Stimulated activated CD4-positive, alpha-beta T cell treated with anti-CD3 and anti-CD28 coated beads, Interleukin-4, amount 100 ng/mL, for 48 hours (primary cell): ENCODE measurements around the gene ADAM15.

Experiments used
- DNase-seq, 2 donors: peaks; one replicate each; pipeline ENCODE4 v3.0.0-alpha.2; 2020; ENCODE audit warnings: low read depth in 2 of 2

The ADAM15 gene

GRCh38 chr1:155050560-155051341 lies at the start of gene ADAM15:
ADAM15 (plus strand) TSS chr1:155051316; CDS start chr1:155051387, 71 bp downstream.
- DNase-seq, result peak; percentile 73 to 77

- DNase-seq, result no peak
These were observed 49.8 kb upstream of the ADAM15 start for GRCh38 chr1:155001425-155001674.

- peak; percentile 98 to 100 for DNase-seq
These were observed 49.2 kb upstream of the ADAM15 start for GRCh38 chr1:155001675-155002463.

- no peak for DNase-seq
These were observed 48.5 kb upstream of the ADAM15 start, which contains the start of gene ZBTB7B for GRCh38 chr1:155002464-155003226. ZBTB7B (plus strand) TSS chr1:155002802; CDS start chr1:155014661, 11,859 bp downstream.

- no peak for DNase-seq
These were observed 47.8 kb upstream of the ADAM15 start for GRCh38 chr1:155003227-155003765.

GRCh38 chr1:155003766-155004351 lies 47.3 kb upstream of the ADAM15 start:
- DNase-seq, result no peak

GRCh38 chr1:155004352-155005075 lies 46.6 kb upstream of the ADAM15 start:
- no peak for DNase-seq

GRCh38 chr1:155005076-155006011 lies 45.8 kb upstream of the ADAM15 start:
- DNase-seq, result no peak

GRCh38 chr1:155006601-155007101 lies 44.5 kb upstream of the ADAM15 start:
- no peak for DNase-seq

GRCh38 chr1:155007251-155007828 lies 43.8 kb upstream of the ADAM15 start:
- DNase-seq, result no peak

GRCh38 chr1:155008015-155008941 lies 42.8 kb upstream of the ADAM15 start:
- peak; percentile 71 to 85 for DNase-seq

GRCh38 chr1:155009221-155009711 lies 41.9 kb upstream of the ADAM15 start:
- peak in 1 of 2 donors; percentile 30 for DNase-seq

- no peak for DNase-seq
These were observed 41.4 kb upstream of the ADAM15 start for GRCh38 chr1:155009742-155010141.

GRCh38 chr1:155010211-155010918 lies 40.8 kb upstream of the ADAM15 start:
- no peak for DNase-seq

GRCh38 chr1:155011004-155011416 lies 40.1 kb upstream of the ADAM15 start:
- no peak for DNase-seq

- no peak for DNase-seq
These were observed 39.6 kb upstream of the ADAM15 start for GRCh38 chr1:155011437-155012025.

GRCh38 chr1:155012026-155012546 lies 39.0 kb upstream of the ADAM15 start:
- DNase-seq, result peak in 1 of 2 donors; percentile 42
